HUES64 (cell line): ENCODE measurements around the gene RETREG3.

Experiments used
- H3K27ac ChIP-seq: 2 replicates; pipeline ENCODE4 v1.7.0; 2013; ENCODE audit warnings: low read depth, low read length, inconsistent platforms
- H3K27me3 ChIP-seq: 2 replicates; pipeline ENCODE4 v1.6.1; 2013; ENCODE audit warnings: mild to moderate bottlenecking, low read length; ENCODE audit not compliant: insufficient read depth
- H3K36me3 ChIP-seq: 2 replicates; pipeline ENCODE4 v1.6.1; 2013; ENCODE audit warnings: mild to moderate bottlenecking, low read length; ENCODE audit not compliant: insufficient read depth
- H3K4me1 ChIP-seq: 2 replicates; pipeline ENCODE4 v1.6.1; 2013; ENCODE audit warnings: mild to moderate bottlenecking, low read length, moderate library complexity; ENCODE audit not compliant: insufficient read depth
- H3K4me3 ChIP-seq: 2 replicates; pipeline ENCODE4 v1.5.1; 2013; ENCODE audit warnings: mild to moderate bottlenecking, low read length, moderate library complexity
- H3K9ac ChIP-seq: 2 replicates; pipeline ENCODE4 v1.6.1; 2013; ENCODE audit warnings: mild to moderate bottlenecking, low read depth, low read length
- H3K9me3 ChIP-seq: 2 replicates; pipeline ENCODE4 v1.6.1; 2013; ENCODE audit warnings: low read depth, low read length; ENCODE audit not compliant: insufficient read depth
- WGBS: fragments of 150-250, 120-280 bp; methylation state at CpG from one replicate; pipeline ENCODE4 v1.1.7; 2013; ENCODE audit warnings: missing lambda C conversion rate; 5-methylcytosine and 5-hydroxymethylcytosine counted together

RETREG3 gene

DNA sequence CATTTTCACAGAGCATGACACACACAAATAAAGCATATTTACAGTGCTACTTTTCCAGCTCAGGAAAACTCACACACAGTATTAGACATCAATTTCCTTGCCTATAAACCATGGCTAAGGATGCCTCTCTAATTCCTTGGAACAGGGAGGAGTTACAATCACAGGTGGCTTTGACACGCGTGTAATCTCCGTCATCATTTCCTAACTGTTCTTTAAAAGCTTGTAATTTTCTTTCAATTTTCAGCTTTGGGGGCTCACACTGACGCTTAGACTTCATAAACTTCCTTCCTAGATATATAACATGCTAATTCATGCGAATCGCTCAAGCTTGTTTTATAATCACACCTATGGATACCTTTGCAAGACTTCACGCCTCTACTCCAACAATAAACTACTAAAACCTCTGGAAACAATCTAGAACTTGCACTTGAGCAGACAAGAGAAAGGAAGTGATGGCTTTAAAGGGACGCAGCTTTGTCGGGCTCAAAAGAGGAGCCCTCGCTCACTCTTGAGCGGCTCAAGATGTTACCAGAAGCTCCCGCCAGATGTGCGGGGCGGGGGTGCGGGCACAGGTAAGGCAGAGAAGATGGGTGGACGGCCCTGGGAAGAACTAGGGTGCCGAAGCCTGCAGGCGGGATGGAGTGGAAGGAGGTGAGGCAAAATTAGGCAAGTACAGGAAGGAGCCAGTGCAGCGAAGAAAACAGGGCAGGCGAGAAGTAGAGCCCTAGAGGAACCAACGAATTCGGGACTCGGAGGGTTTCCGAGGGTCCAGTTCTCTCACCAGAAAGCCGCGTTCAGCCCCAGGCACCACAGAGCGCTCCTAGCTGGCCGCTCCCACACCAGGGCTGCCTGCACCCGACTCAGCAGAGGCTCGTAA is 631 bp downstream of the RETREG3 start:
- WGBS: 3% methylated on average over 30 of the region's 30 CpGs
- peaks cover 24% of the 10 kb centered on the region for H3K36me3 ChIP-seq
- H3K4me3 ChIP-seq: peak overlapping the region; percentile 93
- peak overlapping the region; percentile 69 for H3K27ac ChIP-seq
- no peaks in the 10 kb centered on the region for H3K27me3 ChIP-seq
- H3K9ac ChIP-seq: peak overlapping the region; percentile 79
- H3K9me3 ChIP-seq: no peaks in the 10 kb centered on the region
- peaks cover 11% of the 10 kb centered on the region for H3K4me1 ChIP-seq

DNA sequence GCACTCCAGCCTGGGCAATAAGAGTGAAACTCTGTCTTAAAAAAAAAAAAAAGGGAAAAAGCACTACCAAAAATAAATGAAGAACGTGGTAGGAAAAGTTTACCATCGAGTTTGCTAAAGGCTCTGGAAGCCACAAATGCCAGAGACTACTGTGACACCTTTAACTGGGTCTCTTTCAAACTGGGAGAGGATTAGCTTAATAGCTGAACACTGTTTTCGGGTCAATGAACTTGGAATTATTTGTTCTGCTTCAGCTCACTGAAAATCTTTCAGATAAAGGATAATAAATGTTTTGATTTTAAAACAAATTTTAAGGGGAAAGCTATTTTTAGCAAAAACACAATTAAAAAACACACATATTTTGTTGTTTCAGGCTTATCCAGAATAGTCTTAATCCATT is 1.4 kb downstream of the RETREG3 start:
- peaks cover 11% of the 10 kb centered on the region for H3K4me1 ChIP-seq
- H3K36me3 ChIP-seq: peaks cover 17% of the 10 kb centered on the region
- no peak overlapping the region for H3K9ac ChIP-seq
- WGBS: 91% methylated on average over 3 of the region's 3 CpGs
- no peaks in the 10 kb centered on the region for H3K9me3 ChIP-seq
- H3K4me3 ChIP-seq: peak overlapping the region; percentile 93
- no peak overlapping the region for H3K27ac ChIP-seq
- H3K27me3 ChIP-seq: no peaks in the 10 kb centered on the region

GRCh38 chr17:42603318-42603717 is 5.9 kb downstream of the RETREG3 start:
- Histone ChIP-seq H3K9ac (no peak overlapping the region), H3K36me3 (no peaks in the 10 kb centered on the region), H3K4me1 (peaks cover 6% of the 10 kb centered on the region; the same call in 1 of the 2 replicates), H3K4me3 (no peak overlapping the region), H3K27ac (no peak overlapping the region), H3K9me3 (no peaks in the 10 kb centered on the region), H3K27me3 (no peaks in the 10 kb centered on the region)
- 96% methylated on average over 7 of the region's 7 CpGs for WGBS

DNA sequence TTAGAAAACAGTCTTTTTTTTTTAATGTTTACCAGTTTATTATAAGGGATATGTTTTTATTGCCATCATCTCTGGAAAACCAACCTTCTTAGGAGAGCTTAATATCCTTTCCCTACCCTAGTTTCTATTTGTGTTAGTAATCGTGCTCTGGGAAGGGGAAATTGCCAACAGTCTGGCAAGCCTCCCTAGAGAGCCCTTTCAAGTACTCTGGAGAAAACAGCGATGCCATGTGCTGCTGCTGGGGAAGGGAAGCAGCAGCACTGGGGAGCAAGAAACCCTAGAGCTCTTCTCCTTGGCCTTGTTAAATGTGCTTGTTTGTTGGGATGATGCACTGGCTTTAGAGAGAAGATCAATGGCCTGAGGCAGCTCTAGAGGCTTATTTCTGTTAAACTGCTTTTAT is 10.3 kb downstream of the RETREG3 start:
- Histone ChIP-seq H3K4me1 (no peaks in the 10 kb centered on the region), H3K4me3 (no peak overlapping the region), H3K36me3 (peaks cover 3% of the 10 kb centered on the region; the same call in 1 of the 2 replicates), H3K27ac (no peak overlapping the region), H3K9me3 (no peaks in the 10 kb centered on the region), H3K9ac (no peak overlapping the region), H3K27me3 (no peaks in the 10 kb centered on the region)
- 97% methylated on average over 2 of the region's 2 CpGs for WGBS

- H3K4me3 ChIP-seq: no peak overlapping the region
- no peak overlapping the region for H3K27ac ChIP-seq
- H3K9me3 ChIP-seq: no peaks in the 10 kb centered on the region
- no peaks in the 10 kb centered on the region for H3K27me3 ChIP-seq
- 92% methylated on average over 2 of the region's 3 CpGs for WGBS
- H3K9ac ChIP-seq: no peak overlapping the region
- no peaks in the 10 kb centered on the region for H3K4me1 ChIP-seq
- peaks cover 11% of the 10 kb centered on the region for H3K36me3 ChIP-seq
Observed at GRCh38 chr17:42596386-42596785, 12.8 kb downstream of the RETREG3 start.

DNA sequence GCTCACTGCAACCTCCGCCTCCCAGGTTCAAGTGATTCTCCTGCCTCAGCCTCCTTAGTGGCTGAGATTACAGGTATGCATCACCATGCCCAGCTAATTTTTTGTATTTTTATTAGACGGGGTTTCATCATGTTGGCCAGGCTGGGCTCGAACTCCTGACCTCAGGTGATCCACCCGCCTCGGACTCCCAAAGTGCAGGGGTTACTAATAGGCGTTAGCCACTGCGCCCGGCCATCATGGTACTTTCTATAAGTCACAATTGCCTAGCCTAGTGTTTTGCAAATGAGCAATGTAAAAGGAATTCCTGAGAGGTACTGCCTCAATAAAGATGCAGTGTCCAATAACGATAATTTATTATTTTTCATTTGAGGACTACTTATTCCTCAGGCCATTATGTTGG is 17.8 kb downstream of the RETREG3 start:
- H3K27me3 ChIP-seq: no peaks in the 10 kb centered on the region
- H3K9ac ChIP-seq: no peak overlapping the region
- peaks cover 55% of the 10 kb centered on the region for H3K36me3 ChIP-seq
- 97% methylated on average over 9 of the region's 9 CpGs for WGBS
- no peak overlapping the region for H3K4me3 ChIP-seq
- no peaks in the 10 kb centered on the region for H3K4me1 ChIP-seq
- H3K27ac ChIP-seq: no peak overlapping the region
- no peaks in the 10 kb centered on the region for H3K9me3 ChIP-seq

DNA sequence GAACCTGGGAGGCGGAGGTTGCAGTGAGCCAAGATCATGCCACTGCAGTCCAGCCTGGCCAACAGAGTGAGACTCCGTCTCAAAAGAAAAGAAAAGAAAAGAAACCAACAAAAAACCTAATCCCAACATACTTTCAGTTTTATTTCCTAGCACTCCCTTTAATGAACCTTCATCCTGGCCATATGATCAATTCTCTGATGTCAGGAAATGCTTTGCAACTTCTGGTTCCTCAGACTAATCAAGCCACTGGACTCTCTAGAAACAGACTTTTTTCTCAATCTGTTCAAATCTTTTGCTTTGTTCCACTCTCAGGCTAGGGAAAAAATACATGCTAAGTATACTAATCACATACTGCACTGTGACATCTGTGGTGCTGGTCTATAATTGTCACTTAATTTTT is 18.3 kb downstream of the RETREG3 start:
- Histone ChIP-seq H3K27ac (no peak overlapping the region), H3K27me3 (no peaks in the 10 kb centered on the region), H3K4me1 (no peaks in the 10 kb centered on the region), H3K9me3 (no peaks in the 10 kb centered on the region), H3K4me3 (no peak overlapping the region), H3K9ac (no peak overlapping the region), H3K36me3 (peaks cover 59% of the 10 kb centered on the region)
- WGBS: 93% methylated on average over 2 of the region's 2 CpGs

GRCh38 chr17:42586514-42587230 is 22.5 kb downstream of the RETREG3 start:
- no peaks in the 10 kb centered on the region for H3K9me3 ChIP-seq
- no peak overlapping the region for H3K27ac ChIP-seq
- 86% methylated on average over 7 of the region's 7 CpGs for WGBS

GRCh38 chr17:42585353-42585752 is 23.8 kb downstream of the RETREG3 start:
- H3K36me3 ChIP-seq: peaks cover 89% of the 10 kb centered on the region
- no peaks in the 10 kb centered on the region for H3K4me1 ChIP-seq
- H3K27ac ChIP-seq: no peak overlapping the region
- no peaks in the 10 kb centered on the region for H3K27me3 ChIP-seq
- H3K4me3 ChIP-seq: no peak overlapping the region
- no peak overlapping the region for H3K9ac ChIP-seq
- H3K9me3 ChIP-seq: no peaks in the 10 kb centered on the region
- WGBS: 94% methylated on average over 1 of the region's 1 CpG

More at GRCh38 chr17:42586514-42587230, 22.5 kb downstream of the RETREG3 start:
- H3K36me3 ChIP-seq: peaks cover 96% of the 10 kb centered on the region
- H3K27me3 ChIP-seq: no peaks in the 10 kb centered on the region
- no peak overlapping the region for H3K4me3 ChIP-seq
- no peak overlapping the region for H3K9ac ChIP-seq
- H3K4me1 ChIP-seq: no peaks in the 10 kb centered on the region

GRCh38 chr17:42584880-42585279 is 24.3 kb downstream of the RETREG3 start:
- Histone ChIP-seq H3K27me3 (no peaks in the 10 kb centered on the region), H3K9me3 (no peaks in the 10 kb centered on the region), H3K4me3 (no peak overlapping the region), H3K4me1 (no peaks in the 10 kb centered on the region), H3K36me3 (peaks cover 90% of the 10 kb centered on the region), H3K27ac (no peak overlapping the region), H3K9ac (no peak overlapping the region)
- 94% methylated on average over 8 of the region's 9 CpGs for WGBS

DNA sequence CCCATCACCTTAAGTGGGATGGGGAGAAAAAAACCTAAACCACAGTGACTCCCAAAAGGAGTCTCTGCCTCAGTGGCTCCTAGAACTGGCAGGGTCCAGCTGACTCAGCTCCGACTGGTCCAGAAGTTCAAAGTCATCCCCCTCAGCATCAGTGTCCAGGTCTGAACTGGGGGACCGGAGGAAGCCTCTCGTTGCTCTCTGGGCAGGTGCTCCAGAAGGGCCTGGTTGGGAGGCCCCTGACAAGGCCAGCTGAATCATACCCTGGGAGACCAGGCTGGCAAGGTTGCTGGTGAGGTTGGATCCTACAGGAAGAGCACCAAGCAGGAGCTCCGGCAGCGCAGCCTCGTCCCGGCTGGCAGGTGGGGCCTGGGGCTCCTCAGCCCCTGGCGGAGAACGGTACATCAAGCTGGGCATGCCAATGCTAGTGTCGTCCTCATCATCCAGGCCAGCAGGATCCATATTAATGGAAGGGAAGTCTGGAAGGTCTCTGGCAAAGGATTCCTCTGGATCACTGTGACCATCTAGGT is 27.4 kb downstream of the RETREG3 start:
- Histone ChIP-seq H3K9me3 (no peaks in the 10 kb centered on the region), H3K9ac (no peak overlapping the region), H3K36me3 (peaks cover 65% of the 10 kb centered on the region), H3K4me1 (no peaks in the 10 kb centered on the region; the same call in 1 of the 2 replicates), H3K27ac (no peak overlapping the region), H3K4me3 (no peak overlapping the region), H3K27me3 (no peaks in the 10 kb centered on the region)
- 95% methylated on average over 10 of the region's 10 CpGs for whole genome bisulfite sequencing
